ENCODE data around the gene RGL1. TPM values are rescaled to one million over a fixed set of nuclear protein-coding genes. Genes with fewer than 3 reads are reported as not detected.

The RGL1 gene
- total RNA-seq, 1 donor from 2014 or later, result 3.0 TPM

GRCh38 chr1:183832459-183832858 lies 27.5 kb downstream of the RGL1 start:
- ChIA-PET POLR2A (no interaction called here), CTCF (no interaction called here)
- Mint-ChIP-seq H3K36me3 (ENCODE audit: low read depth) (no peaks in the 10 kb centered on the region), H3K4me1 (no peaks in the 10 kb centered on the region), H3K9me3 (no peaks in the 10 kb centered on the region), H3K27ac (no peak overlapping the region), H3K4me3 (no peak overlapping the region), H3K27me3 (peaks cover 2% of the 10 kb centered on the region)
- intact Hi-C loops (cut with micrococcal nuclease), result no loop called here
- DNase-seq (no peak), ATAC-seq (ENCODE audit: low read depth) (no peak)
- no peak for TF ChIP-seq CTCF (IDR thresholded peaks at IDR 0.05)

- no peaks in the 10 kb centered on the region for H3K4me1 Mint-ChIP-seq
- ATAC-seq (ENCODE audit: low read depth), result no peak
- H3K36me3 Mint-ChIP-seq (ENCODE audit: low read depth), result no peaks in the 10 kb centered on the region
- no peaks in the 10 kb centered on the region for H3K9me3 Mint-ChIP-seq
- no peak overlapping the region for H3K4me3 Mint-ChIP-seq
- DNase-seq, result no peak
- POLR2A ChIA-PET, result no interaction called here
- H3K27ac Mint-ChIP-seq, result no peak overlapping the region
- CTCF ChIA-PET, result no interaction called here
- TF ChIP-seq CTCF (IDR thresholded peaks at IDR 0.05), result no peak
- intact Hi-C loops (cut with micrococcal nuclease), result no loop called here
- peaks cover 2% of the 10 kb centered on the region for H3K27me3 Mint-ChIP-seq
These were observed 29.6 kb downstream of the RGL1 start for GRCh38 chr1:183834568-183834967.

GRCh38 chr1:183836598-183836997 lies 31.7 kb downstream of the RGL1 start:
- DNase-seq, result no peak
- CTCF ChIA-PET, result no interaction called here
- H3K4me3 Mint-ChIP-seq, result no peak overlapping the region
- no peaks in the 10 kb centered on the region for H3K9me3 Mint-ChIP-seq
- peaks cover 2% of the 10 kb centered on the region for H3K27me3 Mint-ChIP-seq
- ATAC-seq (ENCODE audit: low read depth), result no peak
- no peak for TF ChIP-seq CTCF (IDR thresholded peaks at IDR 0.05)
- no peak overlapping the region for H3K27ac Mint-ChIP-seq
- H3K36me3 Mint-ChIP-seq (ENCODE audit: low read depth), result no peaks in the 10 kb centered on the region
- H3K4me1 Mint-ChIP-seq, result peaks cover 2% of the 10 kb centered on the region
- intact Hi-C loops (cut with micrococcal nuclease), result no loop called here
- POLR2A ChIA-PET, result interaction anchor here (0.5 kb wide), 1 partner anchor 12 kb away, joined by 5 read pairs; no protein-coding TSS in a partner anchor

GRCh38 chr1:183837062-183837461 lies 32.1 kb downstream of the RGL1 start:
- Mint-ChIP-seq H3K27me3 (peaks cover 2% of the 10 kb centered on the region), H3K4me3 (no peak overlapping the region), H3K9me3 (no peaks in the 10 kb centered on the region), H3K4me1 (peaks cover 7% of the 10 kb centered on the region), H3K36me3 (ENCODE audit: low read depth) (no peaks in the 10 kb centered on the region), H3K27ac (no peak overlapping the region)
- no peak for TF ChIP-seq CTCF (IDR thresholded peaks at IDR 0.05)
- POLR2A ChIA-PET, result interaction anchor here (0.5 kb wide), 1 partner anchor 12 kb away, joined by 5 read pairs; no protein-coding TSS in a partner anchor
- ATAC-seq (ENCODE audit: low read depth) (no peak), DNase-seq (no peak)
- CTCF ChIA-PET, result no interaction called here
- intact Hi-C loops (cut with micrococcal nuclease), result no loop called here

- Mint-ChIP-seq H3K27me3 (peaks cover 2% of the 10 kb centered on the region), H3K4me1 (peaks cover 17% of the 10 kb centered on the region), H3K4me3 (no peak overlapping the region), H3K27ac (no peak overlapping the region), H3K36me3 (ENCODE audit: low read depth) (no peaks in the 10 kb centered on the region), H3K9me3 (no peaks in the 10 kb centered on the region)
- POLR2A ChIA-PET, result no interaction called here
- CTCF ChIA-PET, result no interaction called here
- no peak for ATAC-seq (ENCODE audit: low read depth)
- DNase-seq, result no peak
- no peak for TF ChIP-seq CTCF (IDR thresholded peaks at IDR 0.05)
- intact Hi-C loops (cut with micrococcal nuclease), result no loop called here
These were observed 33.3 kb downstream of the RGL1 start for GRCh38 chr1:183838221-183838620.
